B cell (primary cell): Measurements from ENCODE around the gene TMEM161B. TPM values are rescaled to one million over a fixed set of nuclear protein-coding genes. Genes with fewer than 3 reads are reported as not detected.

Experiments used
- ATAC-seq: fragments of 200-7000 bp; cut with Tn5 transposase; one replicate; pipeline ENCODE4 v1.10.0; 2021; ENCODE audit warnings: low read depth, mild to moderate bottlenecking, moderate number of reproducible peaks, moderate library complexity
- CTCF ChIA-PET: fragments of 350-600 bp; sonication (Branson Sonifier 250); formaldehyde crosslinking; loops from one replicate; lab custom pipeline; 2021; ENCODE audit warnings: antibody characterized with exemption, inconsistent platforms; lab: Charles Lee
- POLR2A ChIA-PET: fragments of 350-600 bp; sonication (Branson Sonifier 250); formaldehyde crosslinking; loops from one replicate; lab custom pipeline; 2021; ENCODE audit warnings: antibody characterized with exemption; lab: Charles Lee
- DNase-seq: peaks from one replicate; pipeline ENCODE4 v3.0.0; 2013
- H2AFZ ChIP-seq: 2 replicates; pipeline ENCODE4 v1.6.1; 2012; ENCODE audit warnings: mild to moderate bottlenecking, low read depth, low read length; ENCODE audit not compliant: insufficient read depth, poor library complexity, severe bottlenecking
- H3K27ac ChIP-seq, 2 donors: 1 replicate in 1 of 2; 2 replicates in 1 of 2; pipeline ENCODE4 v1.5.1; 2012 to 2013; ENCODE audit warnings: low read length in 2 of 2, mild to moderate bottlenecking in 2 of 2, moderate library complexity in 1 of 2
- H3K27me3 ChIP-seq, 4 experiments: fragments of 200-600 bp in 1 of 4; sonication (generic) in 1 of 4; replicated peaks in 1 of 4; 1 replicate in 2 of 4; 2 replicates in 2 of 4; pipeline versions ENCODE4 v1.6.1 to v1.7.0; 2013 to 2016; ENCODE audit warnings: low read length in 3 of 4, mild to moderate bottlenecking in 2 of 4, mixed read lengths in 1 of 4, moderate library complexity in 1 of 4; ENCODE audit not compliant: insufficient read depth in 4 of 4, control insufficient read depth in 3 of 4; ENCODE audit errors: control extremely low read depth in 1 of 4
- H3K36me3 ChIP-seq, 2 experiments: replicated peaks in 1 of 2; 1 replicate in 1 of 2; 2 replicates in 1 of 2; pipeline versions ENCODE4 v1.6.1 to v1.7.1; 2013; ENCODE audit warnings: low read length in 1 of 2; ENCODE audit not compliant: insufficient read depth in 2 of 2, control insufficient read depth in 1 of 2; ENCODE audit errors: control extremely low read depth in 1 of 2, extremely low read depth in 1 of 2
- H3K4me1 ChIP-seq, 2 donors: fragments of 200-600 bp in 1 of 2; sonication (generic) in 1 of 2; 1 replicate in 1 of 2; 2 replicates in 1 of 2; pipeline versions ENCODE4 v1.5.1 to v1.6.1; 2013 to 2017; ENCODE audit warnings: low read length in 2 of 2; ENCODE audit not compliant: control insufficient read depth in 2 of 2, insufficient read depth in 2 of 2
- H3K4me2 ChIP-seq: replicated peaks from 2 replicates; pipeline ENCODE3; 2012; ENCODE audit warnings: mild to moderate bottlenecking, low read depth, low read length; ENCODE audit not compliant: poor library complexity, severe bottlenecking
- H3K4me3 ChIP-seq, 5 experiments: fragments of 200-600 bp in 1 of 5; sonication (generic) in 1 of 5; 1 replicate in 3 of 5; 2 replicates in 2 of 5; pipeline versions ENCODE4 v1.5.1 to v1.7.0; 2011 to 2016; ENCODE audit warnings: low read length in 4 of 5, mild to moderate bottlenecking in 4 of 5, low read depth in 2 of 5, control low read depth in 1 of 5, moderate library complexity in 1 of 5; ENCODE audit not compliant: insufficient read depth in 1 of 5; ENCODE audit errors: control extremely low read depth in 1 of 5, extremely low read depth in 1 of 5
- H3K79me2 ChIP-seq: fragments of 200-600 bp; sonication (generic); one replicate; pipeline ENCODE4 v1.6.0; 2016; ENCODE audit warnings: low read length; ENCODE audit not compliant: control insufficient read depth, insufficient read depth
- H3K9ac ChIP-seq: fragments of 200-600 bp; sonication (generic); 2 replicates; pipeline ENCODE4 v1.6.1; 2017; ENCODE audit warnings: mild to moderate bottlenecking, low read length, moderate library complexity
- H3K9me3 ChIP-seq, 3 donors: one replicate each; pipeline versions ENCODE4 v1.6.1 to v1.7.1; 2013; ENCODE audit warnings: low read length in 2 of 3; ENCODE audit not compliant: control insufficient read depth in 2 of 3, insufficient read depth in 1 of 3; ENCODE audit errors: control extremely low read depth in 1 of 3
- H4K20me1 ChIP-seq: 2 replicates; pipeline ENCODE4 v1.6.0; 2012; ENCODE audit warnings: mild to moderate bottlenecking, low read length; ENCODE audit not compliant: insufficient read depth, control insufficient read depth, poor library complexity, severe bottlenecking
- H3K27ac Mint-ChIP-seq: one replicate; pipeline ENCODE4 v1.8.0; 2021; ENCODE audit warnings: mixed read lengths
- H3K27me3 Mint-ChIP-seq: one replicate; pipeline ENCODE4 v1.8.0; 2021; ENCODE audit warnings: mixed read lengths
- H3K4me1 Mint-ChIP-seq: one replicate; pipeline ENCODE4 v1.8.0; 2021; ENCODE audit warnings: mixed read lengths
- H3K4me3 Mint-ChIP-seq: one replicate; pipeline ENCODE4 v1.8.0; 2021; ENCODE audit warnings: mixed read lengths
- H3K9me3 Mint-ChIP-seq: one replicate; pipeline ENCODE4 v1.8.0; 2022; ENCODE audit warnings: mixed read lengths; ENCODE audit not compliant: insufficient read depth
- EZH2 ChIP-seq: IDR thresholded peaks from 2 replicates; pipeline ENCODE4 v1.6.1; 2012; ENCODE audit warnings: borderline replicate concordance, low read depth, mild to moderate bottlenecking, moderate library complexity, low read length; ENCODE audit not compliant: insufficient read depth, poor library complexity, severe bottlenecking
- WGBS: methylation state at CpG from one replicate; pipeline ENCODE4 v1.1.5; 2013; ENCODE audit warnings: missing lambda C conversion rate; ENCODE audit not compliant: insufficient coverage; 5-methylcytosine and 5-hydroxymethylcytosine counted together
- intact Hi-C: fragments of 100-400 bp; cut with micrococcal nuclease; formaldehyde crosslinking; loops from one replicate; pipeline ENCODE4 v1.10.0; 2022
- polyA plus RNA-seq: library from polyadenylated mRNA; depleted of rRNA; stranded (reverse); fragments of >200 nt; gene quantifications from 2 replicates; pipeline ENCODE4 v1.2.3, GENCODE V29; 2012
- total RNA-seq, 2 donors: library from RNA; stranded (reverse); fragments of 120-200 nt in 1 of 2; gene quantifications; 1 replicate in 1 of 2; 2 replicates in 1 of 2; pipeline versions ENCODE4 v1.2.3 to v1.2.4, GENCODE V29; 2013 to 2022
- TF ChIP-seq, protein P1 (sequence below): fragments of 200-600 bp; IDR thresholded peaks from one replicate; pipeline ENCODE4 v1.8.0; 2022; ENCODE audit warnings: antibody characterized with exemption, mild to moderate bottlenecking

The TMEM161B gene
- total and polyA plus RNA-seq, 2 donors (not counting 1 experiment from before 2014, with no cell fraction given): 12.7 to 32.2 TPM

DNA sequence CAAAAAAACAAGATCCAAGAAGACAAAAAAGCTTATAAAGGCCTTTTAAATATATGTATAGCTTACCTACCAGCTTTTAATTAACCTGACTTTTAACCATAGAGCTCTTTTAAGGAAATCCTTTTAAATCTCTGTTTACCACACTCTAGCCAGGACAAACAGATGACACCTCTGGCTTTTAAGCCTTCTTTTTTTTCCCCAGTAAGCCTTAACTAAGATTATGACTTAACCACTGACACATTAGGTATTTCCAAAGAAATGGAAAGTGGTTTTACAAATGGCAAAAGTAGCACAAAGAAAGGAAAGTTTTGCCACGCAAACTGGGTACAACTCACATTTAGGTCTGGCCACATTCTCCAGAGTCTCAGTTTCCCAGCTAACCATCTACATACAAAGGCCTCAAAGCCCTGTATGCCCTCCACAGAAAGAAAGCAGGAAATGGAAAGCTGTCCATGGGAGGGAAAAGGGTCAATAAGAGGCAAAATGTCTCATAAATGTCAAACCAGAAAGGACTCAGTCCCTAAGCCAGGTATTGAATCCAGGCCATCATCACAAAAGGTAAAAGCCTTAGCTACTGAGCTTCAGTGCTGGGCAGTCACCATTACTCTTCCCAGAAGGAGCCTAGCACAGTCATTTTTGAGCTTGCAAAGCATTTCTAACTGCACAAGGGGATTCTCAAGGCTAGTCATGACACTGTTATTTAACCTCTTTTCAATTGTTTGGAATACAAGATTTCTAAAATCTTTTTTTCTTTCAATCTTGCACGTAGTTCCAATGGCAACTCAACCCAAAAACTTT, 19.7 kb downstream of the TMEM161B start:
- Histone ChIP-seq H3K4me3 (no peak overlapping the region), H3K4me2 (no peak overlapping the region), H4K20me1 (peaks cover 48% of the 10 kb centered on the region), H3K9ac (no peak overlapping the region), H3K27me3 (no peaks in the 10 kb centered on the region), H2AFZ (no peak overlapping the region), H3K79me2 (peaks cover 81% of the 10 kb centered on the region), H3K9me3 (no peaks in the 10 kb centered on the region), H3K4me1 (no peaks in the 10 kb centered on the region), H3K36me3 (peaks cover 0 to 4% of the 10 kb centered on the region in 2 experiments), H3K27ac (no peak overlapping the region)
- TF ChIP-seq EZH2: no peak
- TF ChIP-seq, protein P1, sequence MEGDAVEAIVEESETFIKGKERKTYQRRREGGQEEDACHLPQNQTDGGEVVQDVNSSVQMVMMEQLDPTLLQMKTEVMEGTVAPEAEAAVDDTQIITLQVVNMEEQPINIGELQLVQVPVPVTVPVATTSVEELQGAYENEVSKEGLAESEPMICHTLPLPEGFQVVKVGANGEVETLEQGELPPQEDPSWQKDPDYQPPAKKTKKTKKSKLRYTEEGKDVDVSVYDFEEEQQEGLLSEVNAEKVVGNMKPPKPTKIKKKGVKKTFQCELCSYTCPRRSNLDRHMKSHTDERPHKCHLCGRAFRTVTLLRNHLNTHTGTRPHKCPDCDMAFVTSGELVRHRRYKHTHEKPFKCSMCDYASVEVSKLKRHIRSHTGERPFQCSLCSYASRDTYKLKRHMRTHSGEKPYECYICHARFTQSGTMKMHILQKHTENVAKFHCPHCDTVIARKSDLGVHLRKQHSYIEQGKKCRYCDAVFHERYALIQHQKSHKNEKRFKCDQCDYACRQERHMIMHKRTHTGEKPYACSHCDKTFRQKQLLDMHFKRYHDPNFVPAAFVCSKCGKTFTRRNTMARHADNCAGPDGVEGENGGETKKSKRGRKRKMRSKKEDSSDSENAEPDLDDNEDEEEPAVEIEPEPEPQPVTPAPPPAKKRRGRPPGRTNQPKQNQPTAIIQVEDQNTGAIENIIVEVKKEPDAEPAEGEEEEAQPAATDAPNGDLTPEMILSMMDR: no peak
- POLR2A ChIA-PET: no interaction called here
- intact Hi-C loops: no loop called here
- H3K9me3 Mint-ChIP-seq: no peaks in the 10 kb centered on the region
- ATAC-seq: no peak
- WGBS: no CpG with 5 or more reads among the region's 2 CpGs
- no peaks in the 10 kb centered on the region for H3K27me3 Mint-ChIP-seq
- peaks cover 38% of the 10 kb centered on the region for H3K4me1 Mint-ChIP-seq
- no peak for DNase-seq
- CTCF ChIA-PET: no interaction called here
- no peak overlapping the region for H3K27ac Mint-ChIP-seq
- no peak overlapping the region for H3K4me3 Mint-ChIP-seq

DNA sequence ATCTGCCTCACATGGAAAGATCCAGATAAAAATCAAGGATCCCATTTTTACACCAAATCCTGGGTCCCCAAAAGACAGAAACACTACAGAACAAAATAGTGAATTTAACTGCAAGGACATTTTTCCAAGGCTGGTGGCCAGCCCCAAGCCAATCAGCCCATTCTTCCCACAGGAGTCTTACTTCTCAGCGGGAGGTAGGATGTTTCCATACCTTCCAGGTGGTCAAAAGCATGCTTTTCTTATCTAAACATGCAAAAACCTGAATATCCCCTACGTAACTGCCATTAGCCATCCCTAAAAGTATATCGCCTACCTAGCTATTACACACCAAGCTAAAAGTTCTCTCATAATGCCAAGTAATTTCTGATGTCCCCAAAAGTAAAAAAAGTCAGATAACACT, 20.6 kb downstream of the TMEM161B start:
- Mint-ChIP-seq H3K4me1 (peaks cover 42% of the 10 kb centered on the region), H3K27me3 (no peaks in the 10 kb centered on the region), H3K27ac (no peak overlapping the region), H3K9me3 (no peaks in the 10 kb centered on the region), H3K4me3 (no peak overlapping the region)
- Histone ChIP-seq H3K27ac (no peak overlapping the region), H3K4me1 (no peaks in the 10 kb centered on the region), H3K36me3 (peaks cover 0 to 4% of the 10 kb centered on the region in 2 experiments), H3K9ac (no peak overlapping the region), H4K20me1 (peaks cover 45% of the 10 kb centered on the region), H2AFZ (no peak overlapping the region), H3K9me3 (no peaks in the 10 kb centered on the region), H3K4me2 (no peak overlapping the region), H3K79me2 (peaks cover 72% of the 10 kb centered on the region), H3K27me3 (no peaks in the 10 kb centered on the region), H3K4me3 (no peak overlapping the region)
- intact Hi-C loops: no loop called here
- WGBS: 100% methylated on average over 3 of the region's 3 CpGs
- DNase-seq (no peak), ATAC-seq (no peak)
- ChIA-PET CTCF (no interaction called here), POLR2A (no interaction called here)
- TF ChIP-seq, protein P1: no peak
- TF ChIP-seq EZH2: no peak
